Activated naive CD4-positive, alpha-beta T cell (primary cell): Measurements from ENCODE around the gene N4BP3.
"Not testable (repeated sequence)": the region's sequence is repeated elsewhere in the genome, so short reads cannot be mapped to it uniquely, and the experiment has no call there.

Experiments used
- DNase-seq, 4 experiments: peaks; one replicate each; lab custom pipeline; 2025; lab: John Stamatoyannopoulos, UW

Gene N4BP3

GRCh38 chr5:178121391-178122276, 8.3 kb downstream of the N4BP3 start:
- DNase-seq: no peak

GRCh38 chr5:178122346-178122745, 9.0 kb downstream of the N4BP3 start:
- DNase-seq: no peak

- DNase-seq: no peak
Measured at GRCh38 chr5:178123094-178123965, 10.0 kb downstream of the N4BP3 start.

GRCh38 chr5:178123966-178124925, 10.9 kb downstream of the N4BP3 start:
- no peak for DNase-seq

GRCh38 chr5:178125253-178125906, 12.0 kb downstream of the N4BP3 start:
- no peak for DNase-seq

- no peak for DNase-seq
Measured at GRCh38 chr5:178126556-178126955, 13.2 kb downstream of the N4BP3 start.

GRCh38 chr5:178127300-178128009, 14.1 kb downstream of the N4BP3 start:
- not testable (repeated sequence) for DNase-seq

- DNase-seq: no peak
Measured at GRCh38 chr5:178129296-178129695, 16.0 kb downstream of the N4BP3 start.

GRCh38 chr5:178130234-178130575, 16.9 kb downstream of the N4BP3 start:
- DNase-seq: not testable (repeated sequence)

- DNase-seq: peak; percentile 52 to 79 (median 62)
Measured at GRCh38 chr5:178130576-178131445, 17.5 kb downstream of the N4BP3 start, which contains the start of gene RMND5B. RMND5B (plus strand) TSS chr5:178131014; CDS start chr5:178138120, 7,106 bp downstream.

- DNase-seq: no peak
Measured at GRCh38 chr5:178131446-178131996, 18.2 kb downstream of the N4BP3 start.

GRCh38 chr5:178136990-178137389, 23.7 kb downstream of the N4BP3 start:
- DNase-seq: no peak

- DNase-seq: no peak
Measured at GRCh38 chr5:178137991-178138390, 24.7 kb downstream of the N4BP3 start.

GRCh38 chr5:178141550-178141949, 28.2 kb downstream of the N4BP3 start:
- no peak for DNase-seq

- DNase-seq: no peak
Measured at GRCh38 chr5:178142642-178143041, 29.3 kb downstream of the N4BP3 start.

- no peak for DNase-seq
Measured at GRCh38 chr5:178143246-178143645, 29.9 kb downstream of the N4BP3 start.

GRCh38 chr5:178143901-178144300, 30.6 kb downstream of the N4BP3 start:
- DNase-seq: no peak

GRCh38 chr5:178145965-178146820, 32.9 kb downstream of the N4BP3 start:
- peak; percentile 25 to 73 (median 46) for DNase-seq
